Activated T-helper 1 cell treated with anti-CD3 and anti-CD28 coated beads, Interleukin-12 subunit alpha, Interleukin-12 subunit beta, Interleukin-2, Interleukin-4 antibody, amounts not matched to agents 30 ng/mL and 10 ng/mL and 1 ng/mL, durations not matched to agents 14 hours and 24 hours and 36 hours (primary cell): Measurements from ENCODE around the gene GPC3. TPM values are rescaled to one million over a fixed set of nuclear protein-coding genes. Genes with fewer than 3 reads are reported as not detected.
"Not testable (repeated sequence)": the region's sequence is repeated elsewhere in the genome, so short reads cannot be mapped to it uniquely, and the experiment has no call there.

Experiments used
- DNase-seq: peaks from one replicate; pipeline ENCODE4 v3.0.0; 2021; ENCODE audit warnings: low spot score
- H3K27ac Mint-ChIP-seq: one replicate; pipeline ENCODE4 v1.8.0; 2021; ENCODE audit warnings: mild to moderate bottlenecking, mixed read lengths
- H3K27me3 Mint-ChIP-seq: one replicate; pipeline ENCODE4 v1.8.0; 2022; ENCODE audit warnings: mild to moderate bottlenecking, moderate library complexity, mixed read lengths; ENCODE audit not compliant: insufficient read depth
- H3K36me3 Mint-ChIP-seq: one replicate; pipeline ENCODE4 v1.8.0; 2021; ENCODE audit warnings: low read depth, mixed read lengths
- H3K4me1 Mint-ChIP-seq: one replicate; pipeline ENCODE4 v1.8.0; 2021; ENCODE audit warnings: low read depth, mixed read lengths
- H3K4me3 Mint-ChIP-seq: one replicate; pipeline ENCODE4 v1.8.0; 2021; ENCODE audit warnings: mild to moderate bottlenecking, moderate library complexity, mixed read lengths
- H3K9me3 Mint-ChIP-seq: one replicate; pipeline ENCODE4 v1.8.0; 2021; ENCODE audit warnings: mixed read lengths
- intact Hi-C: fragments of 100-400 bp; cut with micrococcal nuclease; formaldehyde crosslinking; loops from one replicate; pipeline ENCODE4 v1.15.1; 2024
- total RNA-seq: library from RNA; stranded (reverse); gene quantifications from 2 replicates; pipeline ENCODE4 v1.2.3, GENCODE V29; 2022

The GPC3 gene
- total RNA-seq, 1 donor from 2014 or later, result 0.39 TPM

DNA sequence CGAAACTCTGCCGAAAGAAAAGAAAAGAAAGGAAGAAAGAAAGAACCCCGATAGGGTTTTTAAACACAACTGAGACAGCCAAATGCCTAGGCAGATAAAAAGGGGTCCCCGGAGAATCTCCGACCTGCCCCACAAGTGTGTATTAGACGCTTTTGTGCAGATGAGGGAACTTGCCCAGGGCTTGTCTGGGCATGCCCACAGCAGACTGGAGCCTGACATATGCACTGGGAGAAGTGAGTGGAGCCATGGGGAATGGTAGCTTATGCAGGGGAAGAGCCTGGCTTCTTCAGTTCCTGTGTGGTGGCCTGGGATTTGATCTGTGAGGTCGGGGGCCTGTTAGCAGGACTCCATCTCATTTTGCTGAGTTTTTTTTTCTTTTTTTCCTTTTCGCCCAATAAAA lies 199.0 kb downstream of the GPC3 start:
- Mint-ChIP-seq H3K4me1 (no peaks in the 10 kb centered on the region), H3K4me3 (no peak overlapping the region), H3K27ac (no peak overlapping the region), H3K27me3 (peaks cover 9% of the 10 kb centered on the region), H3K36me3 (no peaks in the 10 kb centered on the region), H3K9me3 (no peaks in the 10 kb centered on the region)
- DNase-seq, result no peak
- intact Hi-C loops, result no loop called here

DNA sequence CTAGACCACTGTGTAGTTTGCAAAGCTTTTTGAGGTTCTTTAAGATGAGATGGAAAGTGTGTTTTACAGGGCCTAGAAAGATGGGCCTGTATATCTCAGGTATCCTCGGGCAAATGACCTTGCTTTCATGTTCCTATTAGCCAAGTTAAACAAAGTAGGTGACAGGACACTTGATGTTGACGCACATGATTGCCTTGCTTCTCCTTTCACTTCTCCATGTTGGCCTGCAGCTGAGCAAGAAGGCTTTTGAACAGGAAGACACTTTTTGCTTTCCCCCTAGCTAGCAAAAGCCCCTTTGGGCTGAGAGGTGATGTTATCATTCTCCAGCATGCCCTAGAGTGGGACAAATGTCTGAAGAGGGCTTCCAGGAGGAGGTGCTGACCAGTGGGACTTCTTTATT lies 202.1 kb downstream of the GPC3 start:
- peaks cover 3% of the 10 kb centered on the region for H3K27me3 Mint-ChIP-seq
- no peaks in the 10 kb centered on the region for H3K36me3 Mint-ChIP-seq
- intact Hi-C loops, result no loop called here
- no peaks in the 10 kb centered on the region for H3K4me1 Mint-ChIP-seq
- no peaks in the 10 kb centered on the region for H3K9me3 Mint-ChIP-seq
- no peak for DNase-seq
- H3K27ac Mint-ChIP-seq, result no peak overlapping the region
- H3K4me3 Mint-ChIP-seq, result no peak overlapping the region

DNA sequence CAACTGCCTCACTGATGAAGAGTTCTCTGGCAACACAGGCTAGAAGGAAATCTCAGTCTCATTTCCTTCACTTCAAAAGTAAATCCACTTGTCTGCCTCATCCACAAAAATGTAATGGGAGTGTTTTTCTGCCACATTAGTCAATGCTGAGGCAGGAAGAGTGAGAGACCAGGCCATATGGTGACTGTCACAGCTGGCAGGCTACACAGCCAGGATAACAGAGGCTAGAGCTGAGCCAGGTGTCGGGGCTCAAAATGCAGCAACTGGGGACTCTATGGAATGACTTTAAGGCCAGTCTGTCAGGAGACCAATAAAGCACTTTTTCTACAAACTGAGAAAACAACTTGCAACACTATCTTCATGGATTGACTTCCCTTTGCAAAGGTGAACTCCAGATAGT lies 204.2 kb downstream of the GPC3 start:
- Mint-ChIP-seq H3K27ac (no peak overlapping the region), H3K4me1 (no peaks in the 10 kb centered on the region), H3K36me3 (no peaks in the 10 kb centered on the region), H3K27me3 (peaks cover 2% of the 10 kb centered on the region), H3K4me3 (no peak overlapping the region), H3K9me3 (no peaks in the 10 kb centered on the region)
- intact Hi-C loops, result no loop called here
- no peak for DNase-seq

DNA sequence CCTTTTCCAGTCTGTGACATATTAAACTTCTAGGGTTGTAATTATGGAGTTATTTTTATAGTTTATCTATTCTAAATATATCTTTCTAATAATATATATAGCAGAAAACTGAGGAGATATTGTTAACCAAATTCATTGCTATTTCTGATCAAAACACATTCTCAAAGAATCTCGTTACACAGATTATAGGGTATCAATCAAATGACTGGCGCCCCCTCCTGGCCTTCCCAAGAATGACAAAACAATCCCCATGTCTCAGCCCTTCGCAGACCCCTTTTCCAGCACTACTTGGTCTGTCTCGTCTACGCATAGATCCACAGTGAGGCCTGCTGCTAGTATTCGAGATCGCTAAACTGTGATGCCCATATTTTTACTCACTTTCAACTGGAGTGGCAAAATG lies 209.3 kb downstream of the GPC3 start:
- H3K27ac Mint-ChIP-seq, result no peak overlapping the region
- H3K4me3 Mint-ChIP-seq, result no peak overlapping the region
- no peaks in the 10 kb centered on the region for H3K9me3 Mint-ChIP-seq
- DNase-seq, result no peak
- no peaks in the 10 kb centered on the region for H3K36me3 Mint-ChIP-seq
- no peaks in the 10 kb centered on the region for H3K4me1 Mint-ChIP-seq
- H3K27me3 Mint-ChIP-seq, result no peaks in the 10 kb centered on the region
- intact Hi-C loops, result no loop called here

DNA sequence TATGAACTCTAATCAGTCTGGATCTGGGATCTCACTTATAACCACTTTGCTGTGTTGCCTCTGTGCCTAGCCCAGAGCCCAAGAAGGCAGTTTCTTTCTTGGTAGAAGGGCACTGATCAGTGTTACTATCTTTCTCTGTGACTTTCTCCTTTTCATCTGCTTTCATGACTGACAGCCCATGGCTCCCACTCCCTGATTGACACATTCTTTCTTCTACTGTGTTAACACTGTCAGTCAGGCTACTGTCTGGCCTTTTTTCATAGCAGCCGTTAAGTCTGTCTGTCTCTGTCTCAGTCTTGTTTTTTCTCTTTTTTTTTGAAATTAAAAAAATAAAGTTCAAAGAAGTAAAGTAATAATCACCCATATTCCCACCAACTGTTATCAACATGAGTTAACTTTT lies 210.6 kb downstream of the GPC3 start:
- H3K27ac Mint-ChIP-seq, result no peak overlapping the region
- H3K4me1 Mint-ChIP-seq, result no peaks in the 10 kb centered on the region

DNA sequence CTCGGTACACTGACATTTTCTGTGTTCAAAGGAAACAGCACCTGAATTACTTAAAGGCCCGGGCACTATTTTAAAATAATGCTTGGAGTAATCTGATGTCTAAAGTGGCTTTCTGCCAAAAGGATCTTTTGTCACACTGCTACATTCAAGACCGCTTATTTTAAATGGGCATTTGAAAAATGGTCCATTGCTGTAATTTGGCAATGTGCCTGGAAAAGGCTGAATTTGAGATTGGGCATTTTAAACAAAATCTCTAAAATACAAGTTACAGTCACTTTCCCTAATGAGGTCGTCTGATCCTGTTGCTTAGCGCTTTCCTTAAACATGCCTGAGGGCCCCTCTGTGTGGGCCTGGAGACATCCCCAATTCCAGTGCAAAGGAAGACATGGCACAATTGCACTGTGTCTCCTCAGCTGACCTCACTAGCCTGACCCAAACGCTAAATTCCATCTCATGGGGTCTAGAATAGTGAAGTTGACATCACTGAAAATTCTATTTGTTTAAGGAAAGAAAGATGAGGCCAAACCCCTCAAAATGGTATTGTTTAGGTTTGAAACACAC lies 214.2 kb downstream of the GPC3 start:
- no peaks in the 10 kb centered on the region for H3K27me3 Mint-ChIP-seq

More for the DNA sequence above, 210.6 kb downstream of the GPC3 start:
- no peaks in the 10 kb centered on the region for H3K27me3 Mint-ChIP-seq
- H3K36me3 Mint-ChIP-seq, result no peaks in the 10 kb centered on the region
- no peak for DNase-seq
- H3K9me3 Mint-ChIP-seq, result no peaks in the 10 kb centered on the region
- no peak overlapping the region for H3K4me3 Mint-ChIP-seq
- intact Hi-C loops, result no loop called here

DNA sequence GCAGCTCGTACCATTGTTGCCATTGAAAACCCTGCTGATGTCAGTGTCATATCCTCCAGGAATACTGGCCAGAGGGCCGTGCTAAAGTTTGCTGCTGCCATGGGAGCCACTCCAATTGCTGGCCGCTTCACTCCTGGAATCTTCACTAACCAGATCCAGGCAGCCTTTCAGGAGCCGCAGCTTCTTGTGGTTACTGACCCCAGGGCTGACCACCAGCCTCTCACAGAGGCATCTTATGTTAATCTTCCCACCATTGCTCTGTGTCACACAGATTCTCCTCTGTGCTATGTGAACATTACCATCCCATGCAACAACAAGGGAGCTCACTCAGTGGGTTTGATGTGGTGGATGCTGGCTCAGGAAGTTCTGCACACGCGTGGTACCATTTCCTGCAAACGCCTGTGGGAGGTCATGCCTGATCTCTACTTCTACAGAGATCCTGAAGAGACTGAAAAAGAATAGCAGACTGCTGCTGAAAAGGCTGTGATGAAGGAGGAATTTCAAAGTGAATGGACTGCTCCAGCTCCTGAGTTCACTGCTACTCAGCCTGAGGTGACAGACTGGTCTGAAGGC lies 222.3 kb downstream of the GPC3 start:
- H3K9me3 Mint-ChIP-seq, H3K27me3 Mint-ChIP-seq, H3K27ac Mint-ChIP-seq, H3K36me3 Mint-ChIP-seq, H3K4me3 Mint-ChIP-seq, H3K4me1 Mint-ChIP-seq, intact Hi-C loops, DNase-seq: not testable (repeated sequence)

More for the DNA sequence above, 214.2 kb downstream of the GPC3 start:
- DNase-seq, result no peak
- intact Hi-C loops, result no loop called here
- no peaks in the 10 kb centered on the region for H3K9me3 Mint-ChIP-seq
- H3K27ac Mint-ChIP-seq, result no peak overlapping the region
- no peaks in the 10 kb centered on the region for H3K36me3 Mint-ChIP-seq
- no peak overlapping the region for H3K4me3 Mint-ChIP-seq
- no peaks in the 10 kb centered on the region for H3K4me1 Mint-ChIP-seq

DNA sequence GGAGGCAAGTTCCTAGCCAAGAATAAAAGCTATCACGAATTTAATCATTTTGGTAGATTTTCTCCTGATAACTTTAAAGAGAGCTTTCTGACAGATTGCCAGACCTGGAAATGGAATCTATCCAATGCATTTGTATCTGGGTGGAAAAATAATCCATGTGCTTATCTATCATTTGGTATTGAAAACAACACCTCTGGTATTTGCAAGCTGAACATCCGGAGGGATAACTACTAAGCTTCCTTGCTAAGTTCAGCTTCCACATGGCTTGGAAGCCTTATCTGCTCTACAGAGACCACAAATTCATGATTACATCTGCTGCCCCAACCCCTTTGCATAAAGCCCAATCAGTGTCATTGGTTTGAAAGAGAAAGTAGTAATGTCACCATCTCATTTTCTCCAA lies 230.7 kb downstream of the GPC3 start:
- intact Hi-C loops, result no loop called here
- H3K27ac Mint-ChIP-seq, result no peak overlapping the region
- DNase-seq, result no peak
- H3K9me3 Mint-ChIP-seq, result no peaks in the 10 kb centered on the region
- no peaks in the 10 kb centered on the region for H3K27me3 Mint-ChIP-seq
- peaks cover 4% of the 10 kb centered on the region for H3K4me1 Mint-ChIP-seq
- no peaks in the 10 kb centered on the region for H3K36me3 Mint-ChIP-seq
- H3K4me3 Mint-ChIP-seq, result no peak overlapping the region

DNA sequence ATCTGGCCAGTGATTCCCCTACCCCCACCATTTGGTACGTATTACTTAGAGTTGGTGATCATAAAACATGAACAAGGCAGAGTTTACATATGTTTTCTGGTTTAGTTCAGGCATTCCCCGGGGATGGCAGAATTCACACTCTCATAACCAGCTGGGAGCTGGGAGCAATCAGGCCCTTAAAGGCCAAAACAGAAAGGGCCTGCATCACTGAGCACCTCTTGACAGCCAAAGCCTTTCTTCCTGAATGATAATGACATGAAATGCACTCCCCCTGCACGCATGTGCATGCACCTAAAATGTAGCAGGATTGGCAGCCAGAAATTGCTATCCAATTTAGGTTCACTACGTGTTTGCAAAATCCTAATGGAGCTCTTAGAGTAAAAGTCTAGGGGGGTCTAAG lies 235.4 kb downstream of the GPC3 start:
- Mint-ChIP-seq H3K27ac (no peak overlapping the region), H3K4me1 (peaks cover 9% of the 10 kb centered on the region), H3K27me3 (no peaks in the 10 kb centered on the region), H3K36me3 (no peaks in the 10 kb centered on the region), H3K9me3 (no peaks in the 10 kb centered on the region), H3K4me3 (no peak overlapping the region)
- no peak for DNase-seq
- intact Hi-C loops, result no loop called here

DNA sequence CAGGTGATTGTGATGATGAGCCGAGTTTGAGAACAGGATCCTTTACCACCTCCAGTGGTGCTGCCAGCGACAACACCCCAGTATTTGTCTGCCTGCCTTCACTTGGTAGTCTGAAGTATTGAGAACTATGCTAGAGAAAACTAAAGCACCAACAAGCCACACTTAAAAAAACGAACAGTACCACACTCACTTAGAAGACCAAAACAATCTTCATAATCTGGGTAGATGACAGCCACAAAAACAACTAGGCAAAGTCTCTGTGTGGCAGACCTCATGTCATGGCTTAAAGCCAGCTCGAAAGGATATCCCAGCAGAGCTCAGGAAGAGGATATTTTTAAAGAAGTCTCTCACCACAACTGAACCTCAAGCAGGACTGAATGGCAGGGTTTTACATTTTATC lies 236.0 kb downstream of the GPC3 start:
- Mint-ChIP-seq H3K27ac (no peak overlapping the region), H3K4me1 (peaks cover 9% of the 10 kb centered on the region), H3K36me3 (no peaks in the 10 kb centered on the region), H3K27me3 (no peaks in the 10 kb centered on the region), H3K9me3 (no peaks in the 10 kb centered on the region), H3K4me3 (no peak overlapping the region)
- intact Hi-C loops, result no loop called here
- no peak for DNase-seq

DNA sequence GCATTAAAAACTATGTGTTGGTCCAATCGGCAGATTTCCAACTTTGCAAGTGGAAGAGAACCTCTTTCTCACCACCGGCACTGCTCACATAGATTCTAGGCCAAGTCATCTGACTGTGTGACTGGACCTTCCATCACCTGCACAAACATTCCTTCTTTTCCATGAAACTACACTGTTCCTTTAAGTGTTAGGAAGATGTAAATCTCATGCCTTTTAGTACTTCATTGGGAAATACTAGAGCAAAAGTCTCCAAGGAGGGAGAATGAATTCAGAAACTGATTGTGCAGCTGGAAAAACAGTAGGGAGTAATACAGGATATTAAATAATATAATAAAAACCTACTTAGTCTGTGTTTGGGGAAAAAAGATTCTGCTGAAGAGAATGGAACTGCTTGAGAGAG lies 238.2 kb downstream of the GPC3 start:
- H3K27me3 Mint-ChIP-seq, result no peaks in the 10 kb centered on the region
- no peaks in the 10 kb centered on the region for H3K36me3 Mint-ChIP-seq
- H3K4me1 Mint-ChIP-seq, result peaks cover 9% of the 10 kb centered on the region
- H3K9me3 Mint-ChIP-seq, result no peaks in the 10 kb centered on the region
- no peak overlapping the region for H3K27ac Mint-ChIP-seq
- H3K4me3 Mint-ChIP-seq, result no peak overlapping the region
- DNase-seq, result no peak
- intact Hi-C loops, result no loop called here

DNA sequence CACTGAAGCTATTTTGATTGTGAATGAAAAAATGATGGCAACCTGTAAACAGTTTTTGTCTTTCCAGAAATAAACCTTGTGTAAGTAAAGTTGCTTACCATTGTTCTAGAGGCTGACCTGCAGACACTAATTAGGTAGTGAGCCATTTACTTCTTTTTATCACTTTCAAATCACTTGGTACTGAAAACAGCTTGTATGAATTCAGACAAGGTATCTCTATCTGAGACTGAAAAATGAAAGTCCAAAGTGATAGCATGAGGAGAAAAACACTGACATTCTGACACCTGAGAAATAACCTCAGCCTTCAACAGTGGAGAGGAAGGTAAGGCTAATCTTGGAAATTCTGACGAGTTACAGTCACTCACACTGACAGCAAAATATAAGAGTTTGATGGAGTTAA lies 238.8 kb downstream of the GPC3 start:
- Mint-ChIP-seq H3K4me1 (peaks cover 9% of the 10 kb centered on the region), H3K4me3 (no peak overlapping the region), H3K9me3 (no peaks in the 10 kb centered on the region), H3K27ac (no peak overlapping the region), H3K27me3 (no peaks in the 10 kb centered on the region), H3K36me3 (no peaks in the 10 kb centered on the region)
- no peak for DNase-seq
- intact Hi-C loops, result no loop called here

DNA sequence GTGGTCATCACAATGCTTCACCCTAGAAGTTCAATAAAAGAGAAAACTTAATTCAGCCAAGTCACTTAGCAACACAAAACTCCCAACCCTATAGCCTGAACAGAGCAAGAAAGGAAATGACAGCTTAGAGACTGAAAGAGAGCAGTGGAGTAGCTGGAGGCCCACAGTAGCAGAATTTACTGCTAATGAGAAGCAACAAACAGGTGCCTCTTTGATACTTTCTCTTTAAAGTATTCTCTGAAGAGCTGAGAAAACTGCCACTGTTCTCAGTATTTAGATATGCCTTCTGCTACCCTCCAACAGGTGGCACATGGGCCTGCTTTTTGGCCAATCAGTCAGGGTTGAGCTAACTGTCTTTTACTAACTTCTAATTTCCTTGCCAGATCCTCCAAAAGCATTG lies 240.0 kb downstream of the GPC3 start:
- no peaks in the 10 kb centered on the region for H3K36me3 Mint-ChIP-seq
- peaks cover 9% of the 10 kb centered on the region for H3K4me1 Mint-ChIP-seq
- no peak overlapping the region for H3K27ac Mint-ChIP-seq
- H3K9me3 Mint-ChIP-seq, result no peaks in the 10 kb centered on the region
- intact Hi-C loops, result no loop called here
- no peak overlapping the region for H3K4me3 Mint-ChIP-seq
- H3K27me3 Mint-ChIP-seq, result no peaks in the 10 kb centered on the region
- no peak for DNase-seq
